Glomerular endothelial cell (primary cell): ENCODE results near the gene BHLHA9. TPM values are rescaled to one million over a fixed set of nuclear protein-coding genes. Genes with fewer than 3 reads are reported as not detected.
"Not testable (repeated sequence)": the region's sequence is repeated elsewhere in the genome, so short reads cannot be mapped to it uniquely, and the experiment has no call there.

Experiments used
- DNase-seq: peaks from one replicate; pipeline ENCODE4 v3.0.0-alpha.2; 2011; ENCODE audit warnings: low read depth, low spot score; ENCODE audit errors: extremely low read depth
- total RNA-seq: library from RNA; depleted of rRNA; stranded (reverse); fragments of >200 nt; gene quantifications from 2 replicates; pipeline ENCODE4 v1.2.3, GENCODE V29; 2015

The BHLHA9 gene
- total RNA-seq, 1 donor from 2014 or later = not detected

DNA sequence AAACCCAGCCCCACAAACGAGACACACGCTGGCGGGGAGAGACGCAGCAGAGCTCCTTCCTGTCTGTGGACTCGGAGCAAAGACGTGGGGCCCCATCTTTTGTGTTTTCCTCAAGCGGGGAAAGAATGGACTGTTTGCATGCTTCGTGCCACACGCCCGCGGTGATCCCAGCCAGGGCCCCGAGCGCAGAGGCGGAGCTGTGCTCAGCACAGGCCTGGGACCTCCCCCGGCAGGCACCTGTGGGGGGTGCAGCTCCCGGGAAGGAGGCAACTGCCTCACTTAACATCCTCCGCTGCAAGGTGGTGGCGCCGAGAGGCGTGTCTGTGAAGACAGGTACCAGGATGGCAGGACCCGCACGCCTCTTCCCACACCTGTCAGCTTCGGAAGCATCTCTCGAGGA lies 28.4 kb downstream of the BHLHA9 start:
- DNase-seq = no peak

- DNase-seq = no peak
Observed at GRCh38 chr17:1299552-1300370, 29.5 kb downstream of the BHLHA9 start.

DNA sequence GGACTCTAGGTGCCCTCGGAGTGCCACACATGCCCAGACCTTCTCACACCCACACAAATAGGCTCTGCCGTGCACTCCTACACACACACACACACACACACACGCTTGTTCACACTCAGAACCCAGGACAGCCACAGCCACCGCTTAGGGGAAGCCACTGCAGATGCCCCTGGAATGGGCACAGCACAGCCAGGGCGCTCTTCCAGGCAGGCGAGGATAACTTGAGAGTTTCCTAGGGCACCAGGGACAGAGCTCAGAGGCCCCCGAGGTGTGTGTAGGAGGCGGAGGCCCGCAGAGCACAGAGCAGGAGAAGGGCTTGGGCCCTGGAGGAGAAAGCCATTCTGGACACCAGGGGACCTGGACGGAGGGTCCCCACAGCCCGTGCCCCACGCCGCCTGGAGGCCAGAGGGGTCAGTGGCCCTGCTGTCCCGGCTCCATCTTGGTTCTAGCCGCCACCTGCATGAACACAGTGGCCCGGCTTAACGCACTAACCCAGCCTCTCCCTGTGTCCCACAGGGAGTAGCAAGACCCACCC lies 30.2 kb downstream of the BHLHA9 start:
- no peak for DNase-seq

- DNase-seq = no peak
Observed at GRCh38 chr17:1301546-1301945, 31.3 kb downstream of the BHLHA9 start.

- no peak for DNase-seq
Observed at GRCh38 chr17:1302761-1303160, 32.5 kb downstream of the BHLHA9 start.

GRCh38 chr17:1304522-1304921 lies 34.3 kb downstream of the BHLHA9 start:
- DNase-seq = no peak

DNA sequence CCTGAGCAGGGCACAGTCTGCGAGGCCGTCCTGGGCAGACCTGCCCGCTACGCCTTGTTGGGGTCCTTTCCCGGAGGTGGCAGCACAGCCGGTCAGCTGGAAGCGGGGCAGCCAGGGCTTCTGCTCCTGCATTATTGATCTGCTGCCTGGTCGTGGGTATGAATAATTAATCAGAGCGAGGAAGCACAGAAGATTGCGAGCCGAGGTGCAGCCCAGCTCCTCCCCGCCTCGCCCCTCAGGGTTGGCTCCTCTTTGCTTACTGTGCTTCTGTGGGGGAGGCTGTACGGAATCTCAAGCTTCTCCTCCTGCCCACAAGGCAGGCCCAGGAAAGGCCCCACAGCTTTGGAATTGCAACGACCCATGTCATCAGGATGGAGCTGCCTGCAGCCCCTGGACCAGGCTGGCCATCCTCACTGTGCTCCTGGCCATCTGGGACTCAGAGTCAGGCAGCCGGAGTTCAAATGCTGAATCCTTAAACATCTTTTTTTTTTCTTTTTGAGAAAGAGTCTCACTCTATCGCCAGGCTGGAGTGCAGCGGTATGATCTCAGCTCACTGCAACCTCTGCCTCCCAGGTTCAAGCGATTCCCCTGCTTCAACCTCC lies 34.8 kb downstream of the BHLHA9 start:
- no peak for DNase-seq

DNA sequence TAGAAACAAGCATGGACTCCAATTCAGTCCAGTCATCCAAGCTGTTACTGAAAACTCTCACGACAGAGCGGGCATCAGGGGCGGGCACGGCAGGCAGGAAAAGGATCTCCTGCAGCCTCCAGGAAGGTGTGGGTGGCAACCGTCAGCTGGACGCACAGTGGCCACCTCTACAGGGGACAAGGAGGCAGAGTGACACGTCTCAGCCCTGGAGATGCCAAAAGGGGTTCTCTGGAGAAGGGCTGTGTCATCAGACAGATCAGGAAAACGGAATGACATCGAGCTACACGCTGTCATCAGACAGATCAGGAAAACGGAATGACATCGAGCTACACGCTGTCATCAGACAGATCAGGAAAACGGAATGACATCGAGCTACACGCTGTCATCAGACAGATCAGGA lies 37.6 kb downstream of the BHLHA9 start:
- DNase-seq = not testable (repeated sequence)

DNA sequence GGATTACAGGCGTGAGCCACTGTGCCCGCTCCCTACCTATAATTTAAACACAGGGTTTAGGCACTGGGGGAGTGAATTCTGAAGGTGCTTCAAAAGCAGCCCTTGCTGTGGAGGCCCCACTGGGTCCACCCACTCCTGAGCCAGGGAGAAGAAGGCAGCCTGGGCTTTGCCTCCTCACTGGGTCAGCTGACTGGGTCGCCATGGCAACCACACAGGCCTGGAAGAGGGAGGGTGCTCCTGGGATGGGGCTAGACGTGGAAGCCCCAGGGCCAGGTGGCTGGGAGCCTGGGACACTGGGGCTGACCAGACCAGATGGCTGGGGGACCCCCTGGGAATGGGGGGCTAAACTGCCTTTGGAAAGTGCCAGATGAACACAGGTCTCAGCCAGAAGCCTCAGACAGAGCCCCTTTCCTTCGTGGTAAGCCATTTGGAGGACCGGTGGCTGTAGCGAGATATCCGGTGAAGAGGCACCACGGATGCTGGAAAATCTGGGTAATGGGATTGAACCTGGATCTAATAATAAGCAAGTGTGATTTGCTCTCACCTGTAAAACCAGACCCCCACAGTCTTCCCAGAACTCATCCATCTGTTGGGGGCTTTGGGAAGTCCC lies 42.1 kb downstream of the BHLHA9 start:
- DNase-seq = no peak

GRCh38 chr17:1313270-1314005 lies 43.2 kb downstream of the BHLHA9 start:
- DNase-seq = no peak

- no peak for DNase-seq
Observed at GRCh38 chr17:1315409-1315808, 45.2 kb downstream of the BHLHA9 start.

DNA sequence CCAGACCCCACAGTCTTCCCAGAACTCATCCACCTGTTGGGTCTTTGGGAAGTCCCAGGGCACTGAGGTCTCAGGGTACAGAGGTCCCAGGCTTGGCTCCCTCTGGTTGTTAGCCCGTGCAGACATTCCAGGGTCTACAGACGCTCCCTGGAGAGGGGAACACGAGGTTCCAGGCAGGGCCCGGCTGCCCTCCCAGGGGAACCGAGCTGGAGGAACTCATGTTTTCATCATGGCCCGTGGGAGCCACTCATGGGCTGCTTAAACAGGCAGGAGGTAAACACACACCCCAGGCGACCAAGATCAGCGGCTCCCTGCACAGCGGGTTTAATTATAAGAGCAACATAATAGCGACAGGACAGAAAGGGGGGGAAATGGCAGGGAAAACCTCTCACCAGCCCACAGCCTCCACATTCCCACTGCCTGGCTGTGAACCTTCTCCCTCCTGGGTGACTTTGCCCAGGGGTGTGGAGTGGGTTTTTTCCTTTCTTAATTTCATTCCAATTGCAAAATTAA lies 45.7 kb downstream of the BHLHA9 start:
- no peak for DNase-seq

Other genes with a start within 250 kb of the BHLHA9 start
- gene ABR, start 90.5 kb upstream of the BHLHA9 start, total RNA-seq = 62.5 and 67.9 TPM in 2 replicates
- not detected in 2 replicates for gene TRARG1, start 9.2 kb downstream of the BHLHA9 start, total RNA-seq
- 1,081 and 1,114 TPM in 2 replicates for gene YWHAE, start 129.8 kb downstream of the BHLHA9 start, total RNA-seq
- gene CRK, start 185.8 kb downstream of the BHLHA9 start, total RNA-seq = 79.9 and 89.7 TPM in 2 replicates
- 173 and 196 TPM in 2 replicates for gene MYO1C, start 222.2 kb downstream of the BHLHA9 start, total RNA-seq
- 49.0 and 66.6 TPM in 2 replicates for gene INPP5K, start 246.2 kb downstream of the BHLHA9 start, total RNA-seq